Trophoblast cell (in vitro differentiated cells and primary cell): ENCODE results near the gene DCAF8.

Experiments
- DNase-seq, 2 donors: peaks; one replicate each; pipeline ENCODE4 v3.0.0-alpha.2; 2016
- H2AFZ ChIP-seq: 2 replicates; pipeline ENCODE4 v1.6.1; 2013; ENCODE audit warnings: low read length, moderate library complexity, mild to moderate bottlenecking; ENCODE audit not compliant: insufficient read depth, poor library complexity
- H2AK5ac ChIP-seq: 2 replicates; pipeline ENCODE4 v1.6.1; 2013; ENCODE audit warnings: mild to moderate bottlenecking, low read length
- H2BK120ac ChIP-seq: 2 replicates; pipeline ENCODE4 v1.6.1; 2013; ENCODE audit warnings: low read length, mild to moderate bottlenecking, moderate library complexity; ENCODE audit not compliant: insufficient read depth, poor library complexity
- H2BK12ac ChIP-seq: 2 replicates; pipeline ENCODE4 v1.6.1; 2013; ENCODE audit warnings: mild to moderate bottlenecking, low read length, moderate library complexity
- H2BK5ac ChIP-seq: 2 replicates; pipeline ENCODE4 v1.6.1; 2013; ENCODE audit warnings: low read length, low read depth, moderate library complexity, mild to moderate bottlenecking; ENCODE audit not compliant: poor library complexity
- H3K14ac ChIP-seq: 2 replicates; pipeline ENCODE4 v1.6.1; 2013; ENCODE audit warnings: mild to moderate bottlenecking, low read length
- H3K18ac ChIP-seq: 2 replicates; pipeline ENCODE4 v1.6.1; 2013; ENCODE audit warnings: mild to moderate bottlenecking, low read length
- H3K23ac ChIP-seq: 2 replicates; pipeline ENCODE4 v1.6.1; 2013; ENCODE audit warnings: low read length
- H3K27ac ChIP-seq: 2 replicates; pipeline ENCODE4 v1.5.1; 2013; ENCODE audit warnings: low read depth, mild to moderate bottlenecking, inconsistent platforms, low read length, moderate library complexity
- H3K27me3 ChIP-seq: 2 replicates; pipeline ENCODE4 v1.6.1; 2013; ENCODE audit warnings: inconsistent platforms, mild to moderate bottlenecking, low read length, moderate library complexity; ENCODE audit not compliant: insufficient read depth
- H3K36me3 ChIP-seq, 2 experiments: 1 replicate in 1 of 2; 2 replicates in 1 of 2; pipeline ENCODE4 v1.6.1; 2013; ENCODE audit warnings: low read length in 2 of 2, mild to moderate bottlenecking in 2 of 2, moderate library complexity in 1 of 2; ENCODE audit not compliant: insufficient read depth in 2 of 2, control insufficient read depth in 1 of 2
- H3K4ac ChIP-seq: 2 replicates; pipeline ENCODE4 v1.6.1; 2013; ENCODE audit warnings: low read depth, mild to moderate bottlenecking, low read length, moderate library complexity
- H3K4me1 ChIP-seq, 2 experiments: 1 replicate in 1 of 2; 2 replicates in 1 of 2; pipeline ENCODE4 v1.6.1; 2013; ENCODE audit warnings: low read length in 2 of 2, mild to moderate bottlenecking in 2 of 2, moderate library complexity in 1 of 2; ENCODE audit not compliant: insufficient read depth in 2 of 2, control insufficient read depth in 1 of 2
- H3K4me2 ChIP-seq: 2 replicates; pipeline ENCODE4 v1.6.1; 2013; ENCODE audit warnings: inconsistent platforms, mild to moderate bottlenecking, low read length, moderate library complexity
- H3K4me3 ChIP-seq: 2 replicates; pipeline ENCODE4 v1.5.1; 2013; ENCODE audit warnings: mild to moderate bottlenecking, low read depth, low read length, inconsistent platforms
- H3K79me1 ChIP-seq: one replicate; pipeline ENCODE4 v1.6.1; 2013; ENCODE audit warnings: low read length
- H3K79me2 ChIP-seq: 2 replicates; pipeline ENCODE4 v1.6.1; 2013; ENCODE audit warnings: low read length, mild to moderate bottlenecking; ENCODE audit not compliant: control insufficient read depth, insufficient read depth, poor library complexity
- H3K9ac ChIP-seq: 2 replicates; pipeline ENCODE4 v1.6.1; 2013; ENCODE audit warnings: mild to moderate bottlenecking, low read length
- H3K9me3 ChIP-seq: 2 replicates; pipeline ENCODE4 v1.6.1; 2013; ENCODE audit warnings: low read depth, mild to moderate bottlenecking, control low read depth, inconsistent platforms, low read length; ENCODE audit not compliant: insufficient read depth
- H4K12ac ChIP-seq: 2 replicates; pipeline ENCODE4 v1.6.1; 2013; ENCODE audit warnings: low read depth, mild to moderate bottlenecking, low read length, moderate library complexity
- H4K8ac ChIP-seq: 2 replicates; pipeline ENCODE4 v1.6.1; 2013; ENCODE audit warnings: low read depth, mild to moderate bottlenecking, low read length, moderate library complexity
- H4K91ac ChIP-seq: one replicate; pipeline ENCODE4 v1.6.1; 2013; ENCODE audit warnings: low read depth, mild to moderate bottlenecking, low read length, moderate library complexity
- WGBS: extraction: QIAGEN DNeasy Blood & Tissue Kit; methylation state at CpG from one replicate; pipeline ENCODE4 v1.1.7; 2013; ENCODE audit warnings: missing lambda C conversion rate; ENCODE audit not compliant: insufficient read length, insufficient coverage; ENCODE audit errors: extremely low coverage; 5-methylcytosine and 5-hydroxymethylcytosine counted together

The DCAF8 gene

GRCh38 chr1:160171980-160172379, 90.4 kb downstream of the DCAF8 start:
- no peaks in the 10 kb centered on the region for H3K36me3 ChIP-seq
- H3K79me1 ChIP-seq = peaks cover 14% of the 10 kb centered on the region
- no CpG with 5 or more reads among the region's 9 CpGs for WGBS
- H4K8ac ChIP-seq = no peak overlapping the region
- H2AFZ ChIP-seq = no peak overlapping the region
- peak overlapping the region; percentile 27 for H2BK12ac ChIP-seq
- no peak overlapping the region for H3K4me2 ChIP-seq
- H3K14ac ChIP-seq = peak overlapping the region; percentile 21
- H3K9me3 ChIP-seq = no peaks in the 10 kb centered on the region
- no peak overlapping the region for H3K18ac ChIP-seq
- H3K27ac ChIP-seq = peak overlapping the region; percentile 54
- H3K4ac ChIP-seq = no peak overlapping the region
- DNase-seq = peak; percentile 94 to 97
- peak overlapping the region; percentile 31 for H4K91ac ChIP-seq
- H3K79me2 ChIP-seq = no peaks in the 10 kb centered on the region
- H2BK120ac ChIP-seq = peak overlapping the region; percentile 35
- peaks cover 27 to 32% of the 10 kb centered on the region in 2 experiments for H3K4me1 ChIP-seq
- no peak overlapping the region for H2BK5ac ChIP-seq
- H3K23ac ChIP-seq = no peak overlapping the region
- no peak overlapping the region for H2AK5ac ChIP-seq
- no peaks in the 10 kb centered on the region for H3K27me3 ChIP-seq
- no peak overlapping the region for H3K4me3 ChIP-seq
- H4K12ac ChIP-seq = no peak overlapping the region
- no peak overlapping the region for H3K9ac ChIP-seq

DNA sequence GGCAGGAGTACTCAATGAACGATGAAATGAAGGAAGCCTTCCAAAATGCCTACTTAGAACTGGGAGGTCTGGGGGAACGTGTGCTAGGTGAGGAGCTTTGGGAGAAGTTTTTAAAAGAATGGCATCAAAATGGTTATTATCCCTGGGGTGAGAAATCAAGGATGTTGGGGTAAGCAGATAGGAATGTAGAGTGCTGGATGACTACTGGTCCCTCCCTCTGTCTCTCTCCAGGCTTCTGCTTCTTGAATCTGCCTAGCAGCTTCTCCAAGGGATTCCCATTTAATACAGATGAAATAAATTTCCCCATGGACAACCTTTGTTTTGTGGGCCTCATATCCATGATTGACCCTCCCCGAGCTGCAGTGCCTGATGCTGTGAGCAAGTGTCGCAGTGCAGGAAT, 91.0 kb downstream of the DCAF8 start:
- Histone ChIP-seq H3K4me2 (no peak overlapping the region), H4K12ac (no peak overlapping the region), H2BK120ac (peak overlapping the region; percentile 61), H2AK5ac (peak overlapping the region; percentile 21), H3K9me3 (no peaks in the 10 kb centered on the region), H3K4ac (no peak overlapping the region), H3K14ac (peak overlapping the region; percentile 18), H2BK5ac (peak overlapping the region; percentile 50), H3K79me2 (no peaks in the 10 kb centered on the region), H3K27me3 (no peaks in the 10 kb centered on the region), H3K36me3 (no peaks in the 10 kb centered on the region), H3K4me1 (peaks cover 25 to 28% of the 10 kb centered on the region in 2 experiments), H2AFZ (no peak overlapping the region), H3K9ac (no peak overlapping the region), H3K18ac (no peak overlapping the region), H3K79me1 (peaks cover 11% of the 10 kb centered on the region), H4K91ac (peak overlapping the region; percentile 82), H3K4me3 (no peak overlapping the region), H3K23ac (no peak overlapping the region), H3K27ac (peak overlapping the region; percentile 54), H4K8ac (no peak overlapping the region), H2BK12ac (peak overlapping the region; percentile 55)
- no peak for DNase-seq
- no CpG with 5 or more reads among the region's 4 CpGs for WGBS

GRCh38 chr1:160169553-160170399, 92.6 kb downstream of the DCAF8 start:
- DNase-seq = peak; percentile 92 to 94
- no peak overlapping the region for H3K4me2 ChIP-seq
- H3K36me3 ChIP-seq = no peaks in the 10 kb centered on the region
- no peaks in the 10 kb centered on the region for H3K79me2 ChIP-seq
- H3K27me3 ChIP-seq = no peaks in the 10 kb centered on the region
- H4K8ac ChIP-seq = no peak overlapping the region
- no CpG with 5 or more reads among the region's 15 CpGs for WGBS
- no peak overlapping the region for H2AK5ac ChIP-seq
- H3K4ac ChIP-seq = no peak overlapping the region
- H3K23ac ChIP-seq = no peak overlapping the region
- no peak overlapping the region for H2BK120ac ChIP-seq
- no peak overlapping the region for H2AFZ ChIP-seq
- no peak overlapping the region for H3K27ac ChIP-seq
- H2BK5ac ChIP-seq = no peak overlapping the region
- H3K9ac ChIP-seq = no peak overlapping the region
- peaks cover 19% of the 10 kb centered on the region in 2 experiments for H3K4me1 ChIP-seq
- no peak overlapping the region for H3K4me3 ChIP-seq
- H3K18ac ChIP-seq = no peak overlapping the region
- H3K79me1 ChIP-seq = peaks cover 4% of the 10 kb centered on the region
- no peak overlapping the region for H3K14ac ChIP-seq
- no peak overlapping the region for H4K12ac ChIP-seq
- H4K91ac ChIP-seq = no peak overlapping the region
- no peaks in the 10 kb centered on the region for H3K9me3 ChIP-seq
- H2BK12ac ChIP-seq = no peak overlapping the region

DNA sequence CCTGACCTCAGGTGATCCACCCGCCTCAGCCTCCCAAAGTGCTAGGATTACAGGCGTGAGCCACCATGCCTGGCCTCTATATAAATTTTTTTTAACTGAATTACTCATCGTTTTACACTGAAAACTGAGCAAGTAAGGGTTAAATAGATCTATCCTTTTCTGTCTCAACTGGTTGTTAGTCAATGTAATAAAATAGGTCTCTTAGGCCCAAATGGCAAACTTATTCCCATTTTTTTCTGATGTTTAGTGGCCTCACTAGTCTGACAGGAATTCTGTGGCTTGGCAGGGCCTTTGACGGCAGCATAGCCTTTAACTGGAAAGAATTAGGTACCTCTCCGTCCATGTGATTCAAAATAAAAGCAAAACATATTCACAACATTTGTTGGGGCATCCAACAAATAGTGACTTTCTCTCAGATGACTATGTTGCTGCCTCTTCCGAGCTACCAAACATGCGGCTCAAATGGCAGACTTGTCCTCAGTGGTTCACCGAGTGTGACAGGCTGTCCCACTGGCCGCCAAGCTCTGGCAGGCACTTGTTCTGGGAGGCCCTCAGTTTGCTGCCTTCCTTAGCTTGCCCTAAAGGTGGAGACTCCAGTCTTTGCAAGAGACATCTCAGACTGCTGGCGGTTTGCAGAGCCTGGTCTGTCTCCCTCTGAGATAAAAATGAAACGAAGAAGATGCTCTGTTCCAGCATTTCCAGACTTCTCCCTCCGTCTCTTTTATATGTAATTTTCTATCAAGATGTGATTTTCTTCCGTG, 93.6 kb downstream of the DCAF8 start:
- no peak overlapping the region for H3K18ac ChIP-seq
- peak in 1 of 2 donors; percentile 55 for DNase-seq
- peaks cover 19% of the 10 kb centered on the region in 2 experiments for H3K4me1 ChIP-seq
- H2BK12ac ChIP-seq = no peak overlapping the region
- no peaks in the 10 kb centered on the region for H3K27me3 ChIP-seq
- H3K4me2 ChIP-seq = no peak overlapping the region
- no peak overlapping the region for H3K14ac ChIP-seq
- WGBS = no CpG with 5 or more reads among the region's 13 CpGs
- H4K8ac ChIP-seq = no peak overlapping the region
- H2BK120ac ChIP-seq = no peak overlapping the region
- H4K12ac ChIP-seq = no peak overlapping the region
- H3K9ac ChIP-seq = no peak overlapping the region
- no peak overlapping the region for H3K23ac ChIP-seq
- no peak overlapping the region for H4K91ac ChIP-seq
- H2BK5ac ChIP-seq = no peak overlapping the region
- no peak overlapping the region for H3K4ac ChIP-seq
- H3K79me2 ChIP-seq = no peaks in the 10 kb centered on the region
- H2AK5ac ChIP-seq = no peak overlapping the region
- no peak overlapping the region for H3K27ac ChIP-seq
- H3K36me3 ChIP-seq = no peaks in the 10 kb centered on the region
- H3K4me3 ChIP-seq = no peak overlapping the region
- H2AFZ ChIP-seq = no peak overlapping the region
- H3K79me1 ChIP-seq = peaks cover 4% of the 10 kb centered on the region
- no peaks in the 10 kb centered on the region for H3K9me3 ChIP-seq
